NCI-H748 (cell line): Measurements from ENCODE around the gene PPP2R3B.
"Not testable (repeated sequence)": the region's sequence is repeated elsewhere in the genome, so short reads cannot be mapped to it uniquely, and the experiment has no call there.

Source experiments
- DNase-seq: peaks from one replicate; lab custom pipeline; 2025; ENCODE audit not compliant: unreplicated experiment; lab: John Stamatoyannopoulos, UW

PPP2R3B gene

GRCh38 chrX:353566-354535 lies 32.9 kb downstream of the PPP2R3B start:
- no peak for DNase-seq

DNA sequence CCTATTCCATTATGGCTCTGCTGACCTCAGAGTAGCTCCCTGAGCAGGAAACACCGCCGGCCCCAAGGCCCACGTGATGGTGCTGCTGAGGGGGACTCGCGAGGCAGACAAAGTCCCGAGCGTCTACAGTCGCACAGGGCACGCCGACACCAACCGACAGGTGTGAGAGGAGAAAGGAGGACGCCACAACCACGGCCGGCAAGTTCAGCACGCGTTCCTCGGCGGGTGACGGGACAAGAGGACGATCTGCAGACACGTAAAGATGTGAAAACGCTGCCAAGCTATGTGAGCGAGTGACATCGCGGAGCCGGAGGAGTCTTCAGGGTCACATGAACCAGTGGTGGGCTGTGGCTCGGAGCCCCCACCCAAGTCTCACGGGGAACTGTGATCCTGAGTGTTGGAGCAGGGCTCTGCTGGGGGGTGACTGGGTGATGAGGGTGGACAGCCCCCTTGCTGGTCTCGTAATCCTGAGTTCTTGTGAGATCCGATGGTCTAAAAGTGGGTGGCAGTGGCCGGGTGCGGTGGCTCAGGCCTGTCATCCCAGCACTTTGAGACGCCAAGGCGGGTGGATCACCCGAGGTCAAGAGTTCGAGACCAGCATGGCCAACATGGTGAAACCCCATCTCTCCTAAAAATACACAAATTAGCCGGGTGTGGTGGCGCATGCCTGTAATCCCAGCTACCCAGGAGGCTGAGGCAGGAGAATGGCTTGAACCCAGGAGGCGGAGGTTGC lies 34.0 kb downstream of the PPP2R3B start:
- DNase-seq = no peak

GRCh38 chrX:352181-352580 lies 34.5 kb downstream of the PPP2R3B start:
- DNase-seq = no peak

- no peak for DNase-seq
These were observed 35.0 kb downstream of the PPP2R3B start for GRCh38 chrX:351736-352135.

DNA sequence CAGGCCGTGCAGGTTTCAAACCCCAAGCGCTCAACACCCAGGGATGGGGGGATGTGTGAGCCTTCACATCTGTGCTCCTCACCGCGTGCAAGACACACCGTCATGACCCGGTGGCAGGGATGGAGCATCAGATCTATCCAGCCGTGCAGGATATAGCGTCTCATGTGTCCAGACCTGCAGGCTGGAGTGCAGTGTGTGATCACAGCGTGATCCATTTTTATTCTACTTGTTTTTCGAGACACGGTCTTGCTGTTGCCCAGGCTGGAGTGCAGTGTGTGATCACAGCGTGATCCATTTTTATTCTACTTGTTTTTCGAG lies 35.4 kb downstream of the PPP2R3B start:
- DNase-seq = not testable (repeated sequence)

DNA sequence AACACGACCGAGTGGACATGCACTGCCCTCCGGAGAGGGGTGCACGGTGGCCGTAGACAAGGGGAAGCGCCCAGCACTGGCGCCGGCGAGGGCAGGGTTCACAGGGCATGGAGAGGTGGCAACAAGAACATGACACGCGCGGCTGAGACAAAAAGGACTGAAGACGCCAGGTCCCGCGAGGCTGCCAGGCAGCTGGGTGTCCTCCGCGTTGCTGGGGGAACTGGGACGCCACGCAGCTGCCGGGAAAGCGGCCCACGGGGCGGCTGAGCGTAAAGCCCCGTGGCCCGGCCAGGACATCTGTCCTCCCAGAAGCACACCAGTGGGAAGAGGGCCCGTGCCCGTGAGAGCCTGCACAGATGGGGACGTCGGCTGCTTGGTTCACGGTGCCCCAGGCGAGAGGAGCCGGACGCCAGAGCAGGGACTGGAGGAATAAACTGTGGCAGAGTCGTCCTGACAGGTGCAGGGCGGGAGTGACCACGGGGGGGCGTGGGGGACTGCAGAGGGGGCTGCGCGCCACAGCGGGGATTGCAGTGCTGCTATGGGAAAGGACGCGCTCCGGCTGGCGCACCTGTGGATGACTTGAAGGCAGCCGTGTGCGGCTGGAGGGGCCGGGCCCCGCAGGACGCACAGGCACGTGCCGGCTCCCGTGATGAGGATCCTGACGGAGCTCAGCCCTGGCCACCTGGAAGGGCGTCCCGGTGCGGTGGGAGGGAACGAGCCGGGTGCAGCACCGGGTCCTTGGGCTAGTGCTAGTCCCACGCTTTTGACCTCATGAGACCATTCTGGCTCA lies 36.0 kb downstream of the PPP2R3B start:
- no peak for DNase-seq

DNA sequence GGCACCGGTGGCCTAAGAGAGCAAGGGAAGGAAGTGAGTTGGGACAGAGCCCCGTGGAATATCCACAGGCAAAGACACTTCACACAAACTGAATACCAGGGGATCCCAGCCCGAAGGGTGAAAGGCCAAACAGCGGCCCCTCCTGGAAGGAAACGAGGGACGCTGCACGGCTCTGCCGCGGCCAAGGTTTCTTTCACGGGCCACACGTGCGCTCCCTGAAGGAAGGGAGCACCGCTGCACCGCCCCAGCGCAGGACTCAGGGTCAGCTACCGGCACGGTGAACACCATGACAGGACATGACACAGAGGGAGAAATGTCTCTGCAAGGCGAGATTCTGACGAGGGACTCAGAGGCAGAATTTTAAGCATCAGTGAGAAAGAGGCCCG lies 36.6 kb downstream of the PPP2R3B start:
- no peak for DNase-seq

- no peak for DNase-seq
These were observed 37.0 kb downstream of the PPP2R3B start for GRCh38 chrX:349702-350101.

- DNase-seq = no peak
These were observed 37.5 kb downstream of the PPP2R3B start for GRCh38 chrX:349196-349595.

GRCh38 chrX:348461-349117 lies 38.1 kb downstream of the PPP2R3B start:
- no peak for DNase-seq

DNA sequence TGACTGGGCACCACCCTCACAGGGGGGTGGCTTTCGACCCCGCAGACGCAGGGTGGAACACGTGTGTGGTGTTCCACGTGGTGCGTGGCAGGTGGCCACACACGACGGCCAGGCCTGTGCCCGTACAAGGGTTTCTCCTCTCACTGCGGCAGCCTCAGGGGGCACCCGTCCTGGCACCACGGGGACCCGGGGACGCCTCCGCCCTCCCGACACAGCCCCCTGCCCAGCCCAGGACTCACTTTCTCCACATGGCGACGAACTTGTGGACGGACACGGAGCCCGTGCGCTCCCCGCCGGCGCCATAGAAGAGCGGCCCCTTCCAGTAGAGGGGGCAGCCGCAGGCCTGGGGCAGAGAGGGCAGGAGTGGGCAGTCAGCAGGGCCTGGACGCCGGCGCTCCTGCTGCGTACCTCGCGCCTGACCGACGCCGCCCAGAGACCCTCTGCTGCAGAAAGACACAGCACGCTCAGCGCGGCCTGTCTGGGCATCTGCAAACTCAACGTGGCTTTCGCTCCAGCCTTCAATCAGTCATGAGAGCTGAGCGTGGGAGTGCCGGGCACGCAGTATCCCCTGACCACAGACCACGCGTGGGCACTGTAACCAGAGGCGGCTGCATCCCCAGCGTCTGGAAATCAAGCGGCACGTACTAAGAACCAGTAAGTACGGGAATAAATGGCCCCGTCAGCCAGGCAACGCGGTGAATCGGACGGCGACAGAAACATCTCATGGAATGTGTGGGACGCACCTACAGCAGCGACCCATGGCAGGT lies 39.2 kb downstream of the PPP2R3B start:
- no peak for DNase-seq

DNA sequence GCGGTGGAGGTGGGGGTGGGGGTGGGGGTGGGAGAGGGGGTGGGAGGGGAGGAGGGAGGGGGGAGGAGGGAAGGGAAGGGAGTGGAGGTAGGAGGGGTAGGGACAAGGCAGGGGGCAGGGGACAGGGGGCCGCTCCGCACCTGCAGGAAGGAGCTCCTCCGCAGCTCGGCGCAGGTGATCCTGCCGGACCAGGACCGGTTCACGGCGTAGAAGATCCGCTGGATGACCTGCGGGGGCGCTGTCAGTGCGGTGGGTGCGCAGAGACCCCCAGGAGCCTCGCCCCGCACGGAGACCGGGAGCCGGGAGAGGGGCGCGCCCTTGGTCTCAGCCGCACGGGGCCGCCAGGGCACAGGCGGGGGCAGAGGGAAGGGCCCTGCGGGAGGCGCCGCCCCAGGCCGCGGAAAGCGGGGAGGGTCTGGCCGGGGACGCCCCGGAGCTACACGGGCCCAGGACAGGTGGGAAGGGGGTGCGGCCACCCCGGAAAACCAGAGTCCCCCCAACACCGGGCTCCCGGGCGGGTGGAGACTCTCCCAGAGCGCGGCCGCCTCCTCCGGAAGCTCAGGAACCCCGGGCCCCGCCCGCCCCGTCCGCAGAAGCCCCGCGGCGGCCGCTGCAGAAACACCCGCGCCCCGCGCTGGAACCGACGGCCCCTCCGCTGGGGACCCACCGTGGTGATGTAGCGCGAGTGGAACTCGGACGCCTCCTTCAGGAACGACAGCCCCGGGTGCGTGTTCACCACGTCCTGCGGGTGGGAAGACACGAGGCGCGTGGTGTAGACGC lies 40.5 kb downstream of the PPP2R3B start:
- no peak for DNase-seq

DNA sequence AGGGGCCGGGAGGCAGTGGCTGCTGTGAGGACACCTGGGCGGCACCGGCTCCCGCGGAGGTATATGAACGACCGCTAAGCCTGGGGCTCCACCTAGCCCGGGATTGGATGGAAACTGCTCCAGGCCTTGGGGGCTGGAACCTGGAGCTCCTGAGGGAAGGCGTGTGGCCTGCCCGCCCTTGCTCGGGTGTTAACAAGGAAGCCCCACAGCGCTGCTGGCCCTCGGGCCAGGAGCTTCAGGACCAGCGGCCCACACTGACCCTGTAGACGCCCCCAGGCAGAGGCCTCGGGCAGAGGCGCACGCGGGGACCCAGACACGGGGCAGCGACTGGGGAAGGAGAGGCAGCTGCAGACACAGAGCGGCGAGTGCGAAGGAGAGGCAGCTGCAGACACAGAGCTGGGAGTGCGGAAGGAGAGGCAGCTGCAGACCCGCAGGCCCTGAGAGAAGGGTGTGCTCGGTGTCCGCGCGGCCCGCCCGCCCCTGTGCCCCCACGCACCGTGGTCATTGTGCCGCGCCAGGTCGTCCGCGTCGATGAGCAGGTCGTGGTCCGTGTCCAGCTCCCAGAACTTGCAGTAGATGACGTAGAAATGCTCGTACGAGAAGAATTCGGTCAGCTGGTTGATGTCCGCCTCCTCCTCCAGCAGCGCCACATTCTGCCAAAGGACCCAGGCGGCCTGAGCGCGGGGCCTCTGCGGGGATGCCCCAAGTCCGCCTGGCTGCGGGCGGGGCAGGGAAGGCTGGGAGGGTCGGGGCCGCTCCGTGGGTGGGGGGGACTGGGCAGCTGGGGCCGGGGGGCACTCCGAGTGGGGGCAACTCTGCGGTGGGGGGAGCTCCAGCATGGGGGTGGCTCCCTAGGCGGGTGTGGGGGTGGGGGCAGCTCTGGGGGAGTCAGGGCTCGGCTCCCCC lies 41.4 kb downstream of the PPP2R3B start:
- no peak for DNase-seq

DNA sequence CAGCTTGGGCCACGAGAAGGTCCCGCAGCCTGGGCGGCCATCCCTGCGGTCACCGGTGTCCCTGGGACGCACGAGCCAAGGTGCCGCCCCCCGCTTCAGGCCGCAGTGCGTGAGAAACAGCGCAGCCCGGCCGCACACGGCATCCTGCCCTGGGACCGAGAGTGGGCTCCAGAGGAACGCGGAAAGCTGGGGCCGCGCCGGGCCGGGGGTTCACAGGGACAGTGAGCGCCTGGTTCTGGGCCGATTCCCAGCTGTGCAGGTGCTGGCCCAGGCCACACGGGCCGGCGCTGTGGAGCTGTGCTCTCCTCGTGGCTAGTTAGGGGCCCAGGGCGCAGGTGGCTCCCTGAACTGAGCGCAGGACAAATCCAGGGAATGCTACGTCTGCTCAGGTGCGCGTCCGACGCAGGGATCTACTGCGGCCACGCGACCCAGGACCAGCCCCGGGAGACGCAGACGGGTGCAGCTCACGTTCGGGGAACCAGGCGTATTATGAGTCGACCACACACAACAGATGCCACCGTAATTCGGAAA lies 42.3 kb downstream of the PPP2R3B start:
- no peak for DNase-seq

DNA sequence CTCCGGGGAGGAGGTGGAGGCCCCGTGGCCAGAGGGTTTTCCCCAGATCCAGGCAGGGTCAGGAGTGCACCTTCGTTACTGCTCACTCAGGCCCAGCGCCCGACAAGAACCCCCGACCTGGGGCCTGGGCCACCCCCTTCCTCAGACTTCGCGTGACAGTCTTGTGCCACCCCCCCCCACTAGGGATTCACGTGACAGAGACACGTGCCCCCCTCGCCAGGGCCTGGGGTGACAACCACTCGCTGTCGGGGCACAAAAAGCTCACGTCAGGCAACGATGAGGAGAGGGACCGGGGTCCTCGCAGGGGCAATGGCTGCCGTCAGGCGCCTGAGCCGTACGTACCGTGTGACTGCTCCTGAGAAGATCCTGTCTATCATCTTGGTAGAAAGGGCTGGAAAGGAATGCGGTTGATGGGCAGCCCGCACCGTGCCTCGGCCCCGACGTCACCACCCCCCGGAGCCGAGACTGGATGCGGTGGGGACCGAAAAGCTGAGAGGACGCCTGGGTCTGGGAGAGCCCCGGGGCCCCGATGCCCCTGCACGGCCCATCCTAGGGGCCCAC lies 45.1 kb downstream of the PPP2R3B start:
- DNase-seq = no peak

- DNase-seq = no peak
These were observed 45.9 kb downstream of the PPP2R3B start for GRCh38 chrX:340641-341423.

DNA sequence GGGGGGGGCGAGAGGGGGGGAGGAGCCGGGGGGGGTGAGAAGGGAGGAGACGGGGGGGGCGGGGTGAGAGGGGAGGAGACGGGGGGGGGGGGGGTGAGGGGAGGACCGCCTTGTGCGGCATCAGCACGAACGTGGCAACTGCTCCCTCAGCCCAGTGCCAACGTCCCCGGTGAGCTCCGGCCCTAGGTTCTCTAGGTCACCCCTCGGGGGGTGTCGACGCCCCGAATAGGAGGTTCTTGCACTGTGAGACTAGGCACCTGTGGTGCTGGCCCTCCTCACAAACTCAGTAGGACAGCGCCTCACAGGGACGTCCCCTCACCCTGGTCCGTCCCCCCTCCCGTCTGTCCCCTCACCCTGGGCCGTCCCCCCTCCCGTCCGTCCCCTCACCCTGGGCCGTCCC lies 46.6 kb downstream of the PPP2R3B start:
- DNase-seq = no peak
